Coronary artery (tissue), 2 donors: ENCODE measurements around the gene HIGD1B.
A peak's percentile ranks its signal among the peaks of the same experiment; 100 is the strongest.

Experiments
- DNase-seq: peaks from one replicate; pipeline ENCODE4 v3.0.0-alpha.2; 2017; ENCODE audit warnings: low spot score
- H3K27ac ChIP-seq, 2 donors: fragments of 200-600 bp; sonication (generic); one replicate each; pipeline ENCODE4 v1.5.1; 2016 to 2019
- H3K4me3 ChIP-seq: fragments of 200-600 bp; sonication (generic); 2 replicates; pipeline ENCODE4 v1.5.1; 2016; ENCODE audit warnings: mild to moderate bottlenecking, moderate library complexity
- TF ChIP-seq, protein P1 (sequence below): fragments of 200-600 bp; sonication (generic); IDR thresholded peaks from one replicate; pipeline ENCODE4 v1.5.1; 2019; ENCODE audit warnings: antibody characterized with exemption

The HIGD1B gene

DNA sequence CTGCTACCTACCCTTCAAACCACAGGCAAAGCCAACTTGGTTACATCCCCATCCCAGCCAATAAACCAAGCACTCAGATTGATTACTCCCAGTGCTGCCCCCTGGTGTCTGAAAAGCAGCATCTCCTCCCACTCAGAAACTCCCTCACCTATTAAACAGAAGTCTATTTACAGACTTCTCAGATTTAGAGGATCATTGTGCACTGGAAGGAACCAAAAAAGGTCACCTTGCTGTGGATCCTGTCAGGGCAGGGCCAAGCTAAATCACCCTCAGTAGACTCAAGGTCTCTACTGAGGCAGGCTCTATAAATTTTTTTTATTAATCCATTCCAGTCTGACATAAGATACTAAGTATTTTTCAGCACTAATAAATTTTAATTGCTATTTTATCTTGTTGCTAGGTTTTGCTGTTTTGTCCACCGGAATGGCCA is 17.6 kb downstream of the HIGD1B start:
- Histone ChIP-seq H3K27ac (no peak overlapping the region), H3K4me3 (no peak overlapping the region)
- DNase-seq = no peak
- TF ChIP-seq, protein P1, sequence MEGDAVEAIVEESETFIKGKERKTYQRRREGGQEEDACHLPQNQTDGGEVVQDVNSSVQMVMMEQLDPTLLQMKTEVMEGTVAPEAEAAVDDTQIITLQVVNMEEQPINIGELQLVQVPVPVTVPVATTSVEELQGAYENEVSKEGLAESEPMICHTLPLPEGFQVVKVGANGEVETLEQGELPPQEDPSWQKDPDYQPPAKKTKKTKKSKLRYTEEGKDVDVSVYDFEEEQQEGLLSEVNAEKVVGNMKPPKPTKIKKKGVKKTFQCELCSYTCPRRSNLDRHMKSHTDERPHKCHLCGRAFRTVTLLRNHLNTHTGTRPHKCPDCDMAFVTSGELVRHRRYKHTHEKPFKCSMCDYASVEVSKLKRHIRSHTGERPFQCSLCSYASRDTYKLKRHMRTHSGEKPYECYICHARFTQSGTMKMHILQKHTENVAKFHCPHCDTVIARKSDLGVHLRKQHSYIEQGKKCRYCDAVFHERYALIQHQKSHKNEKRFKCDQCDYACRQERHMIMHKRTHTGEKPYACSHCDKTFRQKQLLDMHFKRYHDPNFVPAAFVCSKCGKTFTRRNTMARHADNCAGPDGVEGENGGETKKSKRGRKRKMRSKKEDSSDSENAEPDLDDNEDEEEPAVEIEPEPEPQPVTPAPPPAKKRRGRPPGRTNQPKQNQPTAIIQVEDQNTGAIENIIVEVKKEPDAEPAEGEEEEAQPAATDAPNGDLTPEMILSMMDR = peak; percentile 86

DNA sequence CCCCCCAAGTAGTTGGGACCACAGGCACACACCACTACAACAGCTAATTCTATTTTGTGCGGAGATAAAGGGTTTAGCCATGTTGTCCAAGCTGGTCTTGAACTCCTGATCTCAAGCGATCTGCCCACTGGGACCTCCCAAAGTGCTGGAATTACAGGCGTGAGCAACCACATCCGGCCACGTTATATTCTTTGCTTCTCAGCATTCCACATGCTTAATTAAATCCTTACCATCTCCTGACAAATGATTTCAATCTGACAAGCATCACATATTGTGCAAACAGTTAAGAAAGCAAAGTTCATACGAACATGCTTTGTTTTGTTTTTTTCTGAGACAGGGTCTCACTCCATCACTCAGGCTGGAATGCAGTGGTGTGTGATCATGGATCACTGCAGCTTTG is 18.2 kb downstream of the HIGD1B start:
- no peak for DNase-seq
- Histone ChIP-seq H3K4me3 (no peak overlapping the region), H3K27ac (no peak overlapping the region)
- TF ChIP-seq, protein P1 = no peak

DNA sequence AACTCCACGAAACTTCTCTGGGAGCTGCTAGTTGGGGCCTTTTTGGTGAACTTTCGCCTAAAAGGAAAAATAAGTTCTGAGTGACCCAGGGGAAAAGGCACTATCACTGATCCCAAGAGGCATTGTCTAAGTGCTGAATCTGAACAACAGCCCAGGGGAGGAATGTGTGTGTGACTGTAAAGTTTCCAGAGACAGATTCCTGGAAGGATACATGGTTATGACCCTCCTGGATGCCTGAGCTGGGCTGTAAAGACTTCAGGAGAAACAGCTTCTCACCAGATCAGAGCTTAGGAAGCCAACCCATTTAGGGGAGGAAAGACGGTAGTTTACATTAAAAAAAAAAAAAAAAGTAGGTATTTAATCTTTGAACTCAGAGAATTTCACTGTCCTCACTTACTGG is 20.2 kb downstream of the HIGD1B start:
- TF ChIP-seq, protein P1 = no peak
- Histone ChIP-seq H3K27ac (no peak overlapping the region), H3K4me3 (no peak overlapping the region)
- DNase-seq = no peak

DNA sequence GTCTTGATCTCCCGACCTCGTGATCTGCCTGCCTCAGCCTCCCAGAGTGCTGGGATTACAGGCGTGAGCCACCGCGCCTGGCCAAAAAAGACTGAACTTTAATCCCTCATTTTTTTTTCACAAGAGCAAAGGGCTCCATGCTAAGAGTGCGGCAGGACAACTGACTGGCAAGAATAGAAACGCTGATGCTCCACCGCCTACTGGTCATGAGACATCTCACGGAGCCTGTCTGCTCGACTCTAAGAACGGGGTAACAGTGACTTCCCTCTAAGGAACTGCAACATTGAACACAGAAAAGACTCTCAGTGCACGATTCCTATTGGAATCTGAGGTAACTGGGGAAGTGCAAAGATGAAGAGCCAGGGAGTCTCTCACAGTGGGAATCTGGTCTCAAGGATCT is 23.9 kb downstream of the HIGD1B start:
- Histone ChIP-seq H3K4me3 (no peak overlapping the region), H3K27ac (no peak overlapping the region)
- TF ChIP-seq, protein P1 = no peak
- no peak for DNase-seq

DNA sequence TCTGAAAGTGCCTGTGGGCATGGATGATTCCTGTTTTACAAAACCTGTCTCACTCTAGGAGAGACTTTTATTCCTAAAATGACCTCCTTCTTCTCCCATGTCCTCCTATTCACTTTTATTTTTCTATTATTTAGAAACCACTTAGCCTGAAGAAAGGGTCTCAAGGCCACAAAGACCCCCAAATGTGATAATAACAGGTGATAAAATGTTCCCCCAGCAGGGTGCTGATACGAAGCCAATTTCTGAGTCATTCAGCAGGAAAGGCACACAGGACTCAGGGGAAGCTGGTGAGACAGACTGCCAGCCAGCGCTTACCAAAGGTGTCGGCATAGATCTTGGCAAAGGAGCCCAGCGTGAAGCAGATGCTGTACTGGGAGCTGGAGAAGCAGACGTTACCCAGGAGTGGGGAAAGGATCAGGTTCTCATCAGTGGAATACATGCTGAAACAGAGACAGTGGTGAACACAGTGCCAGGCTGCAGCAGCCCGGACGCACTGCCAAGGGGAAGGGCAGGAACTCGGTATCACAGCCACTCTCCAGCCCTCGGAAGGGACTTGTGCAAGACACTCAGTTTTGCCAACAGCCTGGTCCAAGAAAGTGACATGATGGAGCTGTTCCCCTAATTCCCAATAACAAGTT is 24.6 kb downstream of the HIGD1B start:
- DNase-seq = no peak
- H3K4me3 ChIP-seq = no peak overlapping the region
- TF ChIP-seq, protein P1 = no peak
- H3K27ac ChIP-seq = peak overlapping the region in 1 of 2 donors; percentile 66

DNA sequence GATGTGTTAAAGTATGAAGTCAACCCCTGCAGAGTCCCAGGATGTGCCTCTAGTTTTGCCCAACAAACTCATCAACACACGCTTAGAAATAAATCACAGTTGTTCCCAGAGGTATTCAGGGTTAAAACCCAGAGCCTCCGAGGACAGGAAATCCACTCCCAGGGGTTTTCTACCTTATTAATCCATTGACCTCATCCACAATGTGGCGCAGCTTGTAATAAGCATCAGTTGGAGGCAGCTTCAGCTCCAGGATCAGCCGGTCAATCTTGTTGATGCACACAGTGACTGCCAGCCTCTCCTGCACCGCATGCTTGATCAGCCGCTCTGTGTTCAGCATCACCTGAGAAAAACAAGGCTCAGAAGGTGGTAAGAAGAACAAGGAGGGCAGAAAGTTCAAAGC is 28.1 kb downstream of the HIGD1B start:
- TF ChIP-seq, protein P1 = no peak
- no peak for DNase-seq
- Histone ChIP-seq H3K4me3 (no peak overlapping the region), H3K27ac (no peak overlapping the region)

DNA sequence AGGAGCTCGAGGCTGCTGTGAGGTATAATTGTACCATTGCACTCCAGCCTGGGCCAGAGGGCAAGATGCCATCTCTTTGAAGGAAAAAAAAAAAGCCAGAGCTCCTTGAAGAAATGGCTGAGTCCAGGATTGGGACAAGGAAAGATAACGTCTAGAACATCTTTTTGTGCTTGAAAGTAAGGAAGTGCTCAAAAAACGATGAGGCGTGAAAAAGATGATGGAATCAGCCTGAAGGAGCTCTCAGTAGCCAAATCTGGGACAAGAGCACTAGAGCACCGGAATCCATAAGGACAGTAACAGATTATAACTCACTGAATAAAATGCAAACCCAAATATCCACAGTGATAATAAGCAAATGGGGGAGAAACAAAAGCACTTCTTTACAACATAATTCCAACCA is 29.4 kb downstream of the HIGD1B start:
- TF ChIP-seq, protein P1 = no peak
- no peak for DNase-seq
- Histone ChIP-seq H3K27ac (no peak overlapping the region), H3K4me3 (no peak overlapping the region)
